ENCODE measurements around the gene CIAO2B.

The CIAO2B gene

GRCh38 chr16:66910175-66910940, 23.8 kb downstream of the CIAO2B start:
- DNase-seq (ENCODE audit: low read depth, low spot score): no peak
- H3K4me3 ChIP-seq (ENCODE audit: low read length): no peak overlapping the region

GRCh38 chr16:66908762-66909559, 25.2 kb downstream of the CIAO2B start:
- no peak for DNase-seq (ENCODE audit: low read depth, low spot score)
- no peak overlapping the region for H3K4me3 ChIP-seq (ENCODE audit: low read length)

- DNase-seq (ENCODE audit: low read depth, low spot score): no peak
Measured at GRCh38 chr16:66908116-66908515, 26.1 kb downstream of the CIAO2B start.

GRCh38 chr16:66906916-66907836, 27.0 kb downstream of the CIAO2B start:
- H3K4me3 ChIP-seq (ENCODE audit: low read length): no peak overlapping the region
- no peak for DNase-seq (ENCODE audit: low read depth, low spot score)

More at GRCh38 chr16:66908116-66908515, 26.1 kb downstream of the CIAO2B start:
- H3K4me3 ChIP-seq (ENCODE audit: low read length): no peak overlapping the region

GRCh38 chr16:66905633-66906539, 28.3 kb downstream of the CIAO2B start:
- no peak overlapping the region for H3K4me3 ChIP-seq (ENCODE audit: low read length)
- DNase-seq (ENCODE audit: low read depth, low spot score): peak; percentile 87

- no peak for DNase-seq (ENCODE audit: low read depth, low spot score)
- no peak overlapping the region for H3K4me3 ChIP-seq (ENCODE audit: low read length)
Measured at GRCh38 chr16:66904846-66905632, 29.2 kb downstream of the CIAO2B start.

- no peak for DNase-seq (ENCODE audit: low read depth, low spot score)
Measured at GRCh38 chr16:66904428-66904845, 29.8 kb downstream of the CIAO2B start.

GRCh38 chr16:66903544-66904427, 30.4 kb downstream of the CIAO2B start:
- DNase-seq (ENCODE audit: low read depth, low spot score): no peak
- H3K4me3 ChIP-seq (ENCODE audit: low read length): no peak overlapping the region

More at GRCh38 chr16:66904428-66904845, 29.8 kb downstream of the CIAO2B start:
- no peak overlapping the region for H3K4me3 ChIP-seq (ENCODE audit: low read length)

- no peak overlapping the region for H3K4me3 ChIP-seq (ENCODE audit: low read length)
- no peak for DNase-seq (ENCODE audit: low read depth, low spot score)
Measured at GRCh38 chr16:66902648-66903543, 31.3 kb downstream of the CIAO2B start.

- DNase-seq (ENCODE audit: low read depth, low spot score): no peak
- H3K4me3 ChIP-seq (ENCODE audit: low read length): no peak overlapping the region
Measured at GRCh38 chr16:66901626-66902025, 32.6 kb downstream of the CIAO2B start.

- DNase-seq (ENCODE audit: low read depth, low spot score): no peak
- H3K4me3 ChIP-seq (ENCODE audit: low read length): no peak overlapping the region
Measured at GRCh38 chr16:66900721-66901441, 33.3 kb downstream of the CIAO2B start.

- no peak overlapping the region for H3K4me3 ChIP-seq (ENCODE audit: low read length)
- DNase-seq (ENCODE audit: low read depth, low spot score): no peak
Measured at GRCh38 chr16:66899945-66900710, 34.1 kb downstream of the CIAO2B start.

GRCh38 chr16:66899310-66899944, 34.8 kb downstream of the CIAO2B start:
- DNase-seq (ENCODE audit: low read depth, low spot score): no peak
- H3K4me3 ChIP-seq (ENCODE audit: low read length): no peak overlapping the region

GRCh38 chr16:66898933-66899309, 35.3 kb downstream of the CIAO2B start:
- H3K4me3 ChIP-seq (ENCODE audit: low read length): no peak overlapping the region
- no peak for DNase-seq (ENCODE audit: low read depth, low spot score)

Data from Jurkat, Clone E6-1 (cell line).